B cell (primary cell): ENCODE data around the gene SLC1A5. TPM values are rescaled to one million over a fixed set of nuclear protein-coding genes. Genes with fewer than 3 reads are reported as not detected.

Experiments
- ATAC-seq: fragments of 200-7000 bp; cut with Tn5 transposase; one replicate; pipeline ENCODE4 v1.10.0; 2021; ENCODE audit warnings: low read depth, mild to moderate bottlenecking, moderate number of reproducible peaks, moderate library complexity
- CTCF ChIA-PET: fragments of 350-600 bp; sonication (Branson Sonifier 250); formaldehyde crosslinking; loops from one replicate; lab custom pipeline; 2021; ENCODE audit warnings: antibody characterized with exemption, inconsistent platforms; lab: Charles Lee
- POLR2A ChIA-PET: fragments of 350-600 bp; sonication (Branson Sonifier 250); formaldehyde crosslinking; loops from one replicate; lab custom pipeline; 2021; ENCODE audit warnings: antibody characterized with exemption; lab: Charles Lee
- DNase-seq: peaks from one replicate; pipeline ENCODE4 v3.0.0; 2013
- H2AFZ ChIP-seq: 2 replicates; pipeline ENCODE4 v1.6.1; 2012; ENCODE audit warnings: mild to moderate bottlenecking, low read depth, low read length; ENCODE audit not compliant: insufficient read depth, poor library complexity, severe bottlenecking
- H3K27ac ChIP-seq, 2 donors: 1 replicate in 1 of 2; 2 replicates in 1 of 2; pipeline ENCODE4 v1.5.1; 2012 to 2013; ENCODE audit warnings: low read length in 2 of 2, mild to moderate bottlenecking in 2 of 2, moderate library complexity in 1 of 2
- H3K27me3 ChIP-seq, 4 experiments: fragments of 200-600 bp in 1 of 4; sonication (generic) in 1 of 4; replicated peaks in 1 of 4; 1 replicate in 2 of 4; 2 replicates in 2 of 4; pipeline versions ENCODE4 v1.6.1 to v1.7.0; 2013 to 2016; ENCODE audit warnings: low read length in 3 of 4, mild to moderate bottlenecking in 2 of 4, mixed read lengths in 1 of 4, moderate library complexity in 1 of 4; ENCODE audit not compliant: insufficient read depth in 4 of 4, control insufficient read depth in 3 of 4; ENCODE audit errors: control extremely low read depth in 1 of 4
- H3K36me3 ChIP-seq, 2 experiments: replicated peaks in 1 of 2; 1 replicate in 1 of 2; 2 replicates in 1 of 2; pipeline versions ENCODE4 v1.6.1 to v1.7.1; 2013; ENCODE audit warnings: low read length in 1 of 2; ENCODE audit not compliant: insufficient read depth in 2 of 2, control insufficient read depth in 1 of 2; ENCODE audit errors: control extremely low read depth in 1 of 2, extremely low read depth in 1 of 2
- H3K4me1 ChIP-seq, 2 donors: fragments of 200-600 bp in 1 of 2; sonication (generic) in 1 of 2; 1 replicate in 1 of 2; 2 replicates in 1 of 2; pipeline versions ENCODE4 v1.5.1 to v1.6.1; 2013 to 2017; ENCODE audit warnings: low read length in 2 of 2; ENCODE audit not compliant: control insufficient read depth in 2 of 2, insufficient read depth in 2 of 2
- H3K4me2 ChIP-seq: replicated peaks from 2 replicates; pipeline ENCODE3; 2012; ENCODE audit warnings: mild to moderate bottlenecking, low read depth, low read length; ENCODE audit not compliant: poor library complexity, severe bottlenecking
- H3K4me3 ChIP-seq, 5 experiments: fragments of 200-600 bp in 1 of 5; sonication (generic) in 1 of 5; 1 replicate in 3 of 5; 2 replicates in 2 of 5; pipeline versions ENCODE4 v1.5.1 to v1.7.0; 2011 to 2016; ENCODE audit warnings: low read length in 4 of 5, mild to moderate bottlenecking in 4 of 5, low read depth in 2 of 5, control low read depth in 1 of 5, moderate library complexity in 1 of 5; ENCODE audit not compliant: insufficient read depth in 1 of 5; ENCODE audit errors: control extremely low read depth in 1 of 5, extremely low read depth in 1 of 5
- H3K79me2 ChIP-seq: fragments of 200-600 bp; sonication (generic); one replicate; pipeline ENCODE4 v1.6.0; 2016; ENCODE audit warnings: low read length; ENCODE audit not compliant: control insufficient read depth, insufficient read depth
- H3K9ac ChIP-seq: fragments of 200-600 bp; sonication (generic); 2 replicates; pipeline ENCODE4 v1.6.1; 2017; ENCODE audit warnings: mild to moderate bottlenecking, low read length, moderate library complexity
- H3K9me3 ChIP-seq, 3 donors: one replicate each; pipeline versions ENCODE4 v1.6.1 to v1.7.1; 2013; ENCODE audit warnings: low read length in 2 of 3; ENCODE audit not compliant: control insufficient read depth in 2 of 3, insufficient read depth in 1 of 3; ENCODE audit errors: control extremely low read depth in 1 of 3
- H4K20me1 ChIP-seq: 2 replicates; pipeline ENCODE4 v1.6.0; 2012; ENCODE audit warnings: mild to moderate bottlenecking, low read length; ENCODE audit not compliant: insufficient read depth, control insufficient read depth, poor library complexity, severe bottlenecking
- H3K27ac Mint-ChIP-seq: one replicate; pipeline ENCODE4 v1.8.0; 2021; ENCODE audit warnings: mixed read lengths
- H3K27me3 Mint-ChIP-seq: one replicate; pipeline ENCODE4 v1.8.0; 2021; ENCODE audit warnings: mixed read lengths
- H3K4me1 Mint-ChIP-seq: one replicate; pipeline ENCODE4 v1.8.0; 2021; ENCODE audit warnings: mixed read lengths
- H3K4me3 Mint-ChIP-seq: one replicate; pipeline ENCODE4 v1.8.0; 2021; ENCODE audit warnings: mixed read lengths
- H3K9me3 Mint-ChIP-seq: one replicate; pipeline ENCODE4 v1.8.0; 2022; ENCODE audit warnings: mixed read lengths; ENCODE audit not compliant: insufficient read depth
- CTCF ChIP-seq: fragments of 200-600 bp; IDR thresholded peaks from one replicate; pipeline ENCODE4 v1.8.0; 2022; ENCODE audit warnings: antibody characterized with exemption, mild to moderate bottlenecking
- EZH2 ChIP-seq: IDR thresholded peaks from 2 replicates; pipeline ENCODE4 v1.6.1; 2012; ENCODE audit warnings: borderline replicate concordance, low read depth, mild to moderate bottlenecking, moderate library complexity, low read length; ENCODE audit not compliant: insufficient read depth, poor library complexity, severe bottlenecking
- WGBS: methylation state at CpG from one replicate; pipeline ENCODE4 v1.1.5; 2013; ENCODE audit warnings: missing lambda C conversion rate; ENCODE audit not compliant: insufficient coverage; 5-methylcytosine and 5-hydroxymethylcytosine counted together
- intact Hi-C: fragments of 100-400 bp; cut with micrococcal nuclease; formaldehyde crosslinking; loops from one replicate; pipeline ENCODE4 v1.10.0; 2022
- polyA plus RNA-seq: library from polyadenylated mRNA; depleted of rRNA; stranded (reverse); fragments of >200 nt; gene quantifications from 2 replicates; pipeline ENCODE4 v1.2.3, GENCODE V29; 2012
- total RNA-seq, 2 donors: library from RNA; stranded (reverse); fragments of 120-200 nt in 1 of 2; gene quantifications; 1 replicate in 1 of 2; 2 replicates in 1 of 2; pipeline versions ENCODE4 v1.2.3 to v1.2.4, GENCODE V29; 2013 to 2022

The SLC1A5 gene
- total and polyA plus RNA-seq, 2 donors (not counting 1 experiment from before 2014, with no cell fraction given), result 19.0 to 37.3 TPM

GRCh38 chr19:46798713-46799112, 10.3 kb upstream of the SLC1A5 start:
- Mint-ChIP-seq H3K9me3 (no peaks in the 10 kb centered on the region), H3K4me3 (no peak overlapping the region), H3K4me1 (no peaks in the 10 kb centered on the region), H3K27me3 (peaks cover 2% of the 10 kb centered on the region), H3K27ac (no peak overlapping the region)
- intact Hi-C loops, result no loop called here
- H3K36me3 ChIP-seq, result no peaks in the 10 kb centered on the region
- H3K27me3 ChIP-seq, result no peaks in the 10 kb centered on the region
- H3K9me3 ChIP-seq, result no peaks in the 10 kb centered on the region
- ATAC-seq, result no peak
- H3K79me2 ChIP-seq, result no peaks in the 10 kb centered on the region
- H2AFZ ChIP-seq, result no peak overlapping the region
- H3K4me3 ChIP-seq, result no peak overlapping the region
- H3K4me2 ChIP-seq, result no peak overlapping the region
- no peak for TF ChIP-seq CTCF
- no peak for TF ChIP-seq EZH2
- ChIA-PET CTCF (interaction anchor here (0.6 to 1.6 kb wide), 4 partner anchors 11 to 46 kb away, joined by 3 to 6 read pairs (median 4); partner anchors contain the start of gene SLC1A5), POLR2A (interaction anchor here (0.6 kb wide), 1 partner anchor 420 kb away, joined by 3 read pairs; no protein-coding TSS in a partner anchor)
- no peak overlapping the region for H3K27ac ChIP-seq
- no peak overlapping the region for H3K9ac ChIP-seq
- no peaks in the 10 kb centered on the region for H3K4me1 ChIP-seq
- no peaks in the 10 kb centered on the region for H4K20me1 ChIP-seq
- no peak for DNase-seq
- no CpG with 5 or more reads among the region's 2 CpGs for WGBS

- H3K27ac ChIP-seq, result no peak overlapping the region
- no peak for ATAC-seq
- no peaks in the 10 kb centered on the region for H3K4me1 ChIP-seq
- H3K9me3 ChIP-seq, result no peaks in the 10 kb centered on the region
- H3K27me3 ChIP-seq, result no peaks in the 10 kb centered on the region
- Mint-ChIP-seq H3K4me1 (no peaks in the 10 kb centered on the region), H3K4me3 (no peak overlapping the region), H3K27ac (no peak overlapping the region), H3K27me3 (peaks cover 3% of the 10 kb centered on the region), H3K9me3 (no peaks in the 10 kb centered on the region)
- ChIA-PET POLR2A (interaction anchor here (0.7 kb wide), 1 partner anchor 9 kb away, joined by 4 read pairs; the partner anchor contains the start of gene SLC1A5), CTCF (interaction anchor here (0.6 to 1.0 kb wide), 2 partner anchors 40 to 260 kb away, joined by 3 read pairs; no protein-coding TSS in a partner anchor)
- H2AFZ ChIP-seq, result no peak overlapping the region
- WGBS, result 100% methylated on average over 1 of the region's 1 CpG
- intact Hi-C loops, result no loop called here
- DNase-seq, result no peak
- H3K36me3 ChIP-seq, result no peaks in the 10 kb centered on the region
- no peak overlapping the region for H3K4me3 ChIP-seq
- no peak overlapping the region for H3K4me2 ChIP-seq
- H4K20me1 ChIP-seq, result no peaks in the 10 kb centered on the region
- no peak for TF ChIP-seq EZH2
- no peak for TF ChIP-seq CTCF
- H3K9ac ChIP-seq, result no peak overlapping the region
- no peaks in the 10 kb centered on the region for H3K79me2 ChIP-seq
These were observed 9.5 kb upstream of the SLC1A5 start for GRCh38 chr19:46797881-46798280.
